ENCODE measurements around the gene KCNJ11. TPM values are rescaled to one million over a fixed set of nuclear protein-coding genes. Genes with fewer than 3 reads are reported as not detected.

KCNJ11 gene
- total RNA-seq, 4 donors from 2014 or later: 103 to 182 (median 147) TPM

- in situ Hi-C loops (cut with MboI; ENCODE audit: low sequenced_read_pairs in 4 of 4) (loop anchor here (5.0 to 25.0 kb wide), 5 partner anchors 91 to 329 kb away; partner anchors contain the start of genes ABCC8 (in 1 of the 4) and MYOD1 (in 1 of the 4)), intact Hi-C loops (cut with DNase I; ENCODE audit: low total_unique reads) (loop anchor here (10.0 kb wide), 1 partner anchor 301 kb away; no protein-coding TSS in a partner anchor)
- no peak for DNase-seq
- Histone ChIP-seq H3K27me3 (no peaks in the 10 kb centered on the region), H3K36me3 (peaks cover 0 to 12% of the 10 kb centered on the region in 2 donors), H3K4me1 (peaks cover 45 to 47% of the 10 kb centered on the region in 2 donors), H3K4me3 (no peak overlapping the region), H3K27ac (peak overlapping the region; percentile 90 to 98 (median 97)), H3K9me3 (no peaks in the 10 kb centered on the region)
- no peak for ATAC-seq
- TF ChIP-seq CTCF (IDR thresholded peaks at IDR 0.05 in 4 of 5, conservative IDR thresholded peaks at IDR 0.05 in 1 of 5) (no peak), POLR2A (IDR thresholded peaks at IDR 0.05) (no peak)
Measured at GRCh38 chr11:17383461-17383860, 5.0 kb downstream of the KCNJ11 start.

DNA sequence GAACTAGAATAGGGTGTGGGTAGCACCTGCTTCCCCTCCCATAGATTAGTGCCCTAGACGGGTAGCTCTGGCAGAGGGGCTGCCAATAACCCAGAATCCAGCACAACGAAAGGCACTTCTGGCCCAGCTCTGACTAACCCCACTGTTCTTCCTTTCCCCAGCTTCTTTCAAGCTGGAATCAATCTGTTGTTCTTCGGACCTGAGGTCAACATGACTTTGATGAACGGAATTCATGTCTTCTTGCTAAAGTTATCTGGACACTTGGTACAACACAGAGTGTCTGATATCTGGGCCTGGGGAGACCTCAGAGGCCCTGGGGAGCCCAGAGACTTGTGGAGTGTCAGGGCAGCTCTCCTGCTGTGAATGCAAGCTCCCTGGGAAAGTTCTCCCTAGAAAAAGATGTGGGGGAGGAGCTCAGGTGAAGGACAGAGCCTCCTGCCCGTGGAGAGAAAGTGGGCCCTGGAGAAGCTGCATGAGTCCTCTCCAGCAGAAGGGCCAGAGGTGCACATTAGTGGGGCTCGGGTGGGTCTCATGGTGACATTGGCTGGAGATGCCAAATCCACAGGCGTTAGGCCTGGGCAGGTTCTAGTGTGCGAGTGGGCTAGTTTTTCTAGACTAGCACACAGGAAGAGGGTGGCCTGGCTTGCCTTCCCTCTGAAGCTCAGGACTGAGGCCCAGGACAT lies 6.3 kb downstream of the KCNJ11 start:
- no peak overlapping the region for H3K4me3 ChIP-seq
- peaks cover 0 to 9% of the 10 kb centered on the region in 2 donors for H3K36me3 ChIP-seq
- TF ChIP-seq CTCF (IDR thresholded peaks at IDR 0.05 in 4 of 5, conservative IDR thresholded peaks at IDR 0.05 in 1 of 5): no peak
- no peak for TF ChIP-seq POLR2A (IDR thresholded peaks at IDR 0.05)
- H3K27me3 ChIP-seq: no peaks in the 10 kb centered on the region
- no peaks in the 10 kb centered on the region for H3K9me3 ChIP-seq
- H3K27ac ChIP-seq: peak overlapping the region; percentile 39 to 98 (median 94)
- no peak for ATAC-seq
- peak in 1 of 2 donors; percentile 9 for DNase-seq
- intact Hi-C loops (cut with DNase I; ENCODE audit: low total_unique reads) (loop anchor here (10.0 kb wide), 1 partner anchor 303 kb away; no protein-coding TSS in a partner anchor), in situ Hi-C loops (cut with MboI; ENCODE audit: low sequenced_read_pairs in 4 of 4) (loop anchor here (5.0 to 25.0 kb wide), 5 partner anchors 93 to 330 kb away; partner anchors contain the start of genes ABCC8 (in 1 of the 4) and MYOD1 (in 1 of the 4))
- peaks cover 34 to 53% of the 10 kb centered on the region in 2 donors for H3K4me1 ChIP-seq

GRCh38 chr11:17381156-17381555 lies 7.3 kb downstream of the KCNJ11 start:
- intact Hi-C loops (cut with DNase I; ENCODE audit: low total_unique reads) (loop anchor here (10.0 kb wide), 1 partner anchor 304 kb away; no protein-coding TSS in a partner anchor), in situ Hi-C loops (cut with MboI; ENCODE audit: low sequenced_read_pairs in 4 of 4) (loop anchor here (5.0 to 25.0 kb wide), 5 partner anchors 94 to 331 kb away; partner anchors contain the start of genes ABCC8 (in 1 of the 4) and MYOD1 (in 1 of the 4))
- H3K36me3 ChIP-seq: peaks cover 0 to 4% of the 10 kb centered on the region in 2 donors
- peaks cover 29 to 47% of the 10 kb centered on the region in 2 donors for H3K4me1 ChIP-seq
- ATAC-seq: no peak
- no peak for DNase-seq
- H3K4me3 ChIP-seq: no peak overlapping the region
- no peaks in the 10 kb centered on the region for H3K9me3 ChIP-seq
- H3K27ac ChIP-seq: peak overlapping the region in 3 of 4 donors; percentile 19 to 90 (median 35)
- H3K27me3 ChIP-seq: no peaks in the 10 kb centered on the region
- TF ChIP-seq POLR2A (IDR thresholded peaks at IDR 0.05): no peak
- TF ChIP-seq CTCF (IDR thresholded peaks at IDR 0.05 in 4 of 5, conservative IDR thresholded peaks at IDR 0.05 in 1 of 5): no peak

DNA sequence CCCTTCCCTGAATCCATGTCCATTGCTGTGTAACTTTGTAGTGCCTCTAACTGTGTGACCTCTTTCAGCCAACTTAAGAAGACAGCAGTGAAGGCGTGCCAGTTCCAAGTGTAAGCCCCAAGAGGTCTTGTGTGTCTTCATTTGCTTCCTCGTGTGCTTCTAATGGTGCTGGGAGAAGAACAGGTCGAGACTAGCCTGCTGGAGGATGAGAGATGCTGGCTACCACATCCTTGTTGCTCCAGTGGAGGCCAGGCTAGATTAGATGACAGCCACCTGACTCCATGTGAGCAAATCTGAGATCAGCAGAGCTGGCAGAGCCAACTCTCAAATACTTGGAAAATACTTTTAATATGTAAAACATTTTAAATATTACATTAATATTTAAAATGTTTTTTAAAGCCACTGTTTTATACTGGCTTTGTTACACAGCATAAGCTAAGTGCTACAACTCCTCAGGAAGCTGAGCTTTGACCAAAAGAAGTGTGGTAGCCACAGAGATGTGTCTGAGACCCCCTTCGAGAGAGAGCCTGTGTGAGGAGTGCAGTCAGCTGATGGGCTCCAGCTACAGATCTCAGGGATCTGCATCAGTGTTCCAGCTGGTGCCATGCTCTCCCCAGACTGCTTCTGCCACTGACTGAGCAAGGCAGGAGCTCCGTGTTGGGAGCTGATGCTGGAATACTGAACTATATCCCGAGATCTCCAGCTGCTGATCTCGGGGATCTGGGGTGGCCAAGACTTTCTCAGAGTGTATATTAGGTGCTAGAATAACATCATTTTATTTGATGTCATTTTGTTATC lies 8.9 kb downstream of the KCNJ11 start:
- H3K4me3 ChIP-seq: no peak overlapping the region
- peaks cover 26 to 57% of the 10 kb centered on the region in 2 donors for H3K4me1 ChIP-seq
- DNase-seq: no peak
- peaks cover 0 to 4% of the 10 kb centered on the region in 2 donors for H3K36me3 ChIP-seq
- H3K9me3 ChIP-seq: no peaks in the 10 kb centered on the region
- no peak for TF ChIP-seq POLR2A (IDR thresholded peaks at IDR 0.05)
- no peak for TF ChIP-seq CTCF (IDR thresholded peaks at IDR 0.05 in 4 of 5, conservative IDR thresholded peaks at IDR 0.05 in 1 of 5)
- in situ Hi-C loops (cut with MboI; ENCODE audit: low sequenced_read_pairs in 4 of 4): loop anchor here (5.0 to 25.0 kb wide), 5 partner anchors 95 to 333 kb away; partner anchors contain the start of genes ABCC8 (in 1 of the 4) and MYOD1 (in 1 of the 4)
- ATAC-seq: no peak
- intact Hi-C loops (cut with DNase I; ENCODE audit: low total_unique reads): loop anchor here (10.0 kb wide), 1 partner anchor 305 kb away; no protein-coding TSS in a partner anchor
- H3K27ac ChIP-seq: peak overlapping the region in 1 of 4 donors; percentile 19
- no peaks in the 10 kb centered on the region for H3K27me3 ChIP-seq
